Prostate gland (tissue), 2 donors: Measurements from ENCODE around the gene GNAS-AS1.

ENCODE experiments used
- CTCF ChIP-seq, 4 experiments: fragments of 200-600 bp in 2 of 4; fragments of 450-650 bp in 2 of 4; sonication (generic) in 2 of 4; IDR thresholded peaks; 1 replicate in 3 of 4; 2 replicates in 1 of 4; pipeline ENCODE4 v1.5.1; 2016 to 2019; ENCODE audit warnings: antibody characterized with exemption in 4 of 4, mild to moderate bottlenecking in 2 of 4, moderate library complexity in 2 of 4
- POLR2A ChIP-seq: fragments of 450-650 bp; IDR thresholded peaks from one replicate; pipeline ENCODE4 v1.6.1; 2016; ENCODE audit warnings: antibody characterized with exemption, mild to moderate bottlenecking

GRCh38 chr20:58871533-58872102 is 20.9 kb upstream of the GNAS-AS1 start:
- TF ChIP-seq CTCF (IDR thresholded peaks at IDR 0.05) (no peak), POLR2A (no peak)
